Measurements from ENCODE around the gene BMAL2.

GRCh38 chr12:27289414-27289813, 43.2 kb upstream of the BMAL2 start:
- no peak for TF ChIP-seq CTCF (IDR thresholded peaks at IDR 0.05)
- TF ChIP-seq POLR2A (IDR thresholded peaks at IDR 0.05) = no peak
